ENCODE results near the gene SMAP1.
A peak's percentile ranks its signal among the peaks of the same experiment; 100 is the strongest.

Gene SMAP1

GRCh38 chr6:70657706-70658105 is 10.0 kb upstream of the SMAP1 start:
- H3K4me1 ChIP-seq (ENCODE audit: control insufficient read depth, insufficient read depth, low read length), result no peaks in the 10 kb centered on the region
- H3K9ac ChIP-seq (ENCODE audit: low read depth, low read length), result no peak overlapping the region
- H3K9me3 ChIP-seq (replicated peaks; ENCODE audit: low read length), result no peaks in the 10 kb centered on the region
- H3K27me3 ChIP-seq (ENCODE audit: control insufficient read depth, insufficient read depth, low read length), result peaks cover 13% of the 10 kb centered on the region
- no peaks in the 10 kb centered on the region for H3K36me3 ChIP-seq (ENCODE audit: insufficient read depth, low read length)
- no peak overlapping the region for H3K4me2 ChIP-seq (ENCODE audit: low read length)
- H3K4me3 ChIP-seq (ENCODE audit: low read length), result no peak overlapping the region

- Histone ChIP-seq H3K9me3 (replicated peaks; ENCODE audit: low read length) (no peaks in the 10 kb centered on the region), H3K36me3 (ENCODE audit: insufficient read depth, low read length) (no peaks in the 10 kb centered on the region), H3K4me3 (ENCODE audit: low read length) (no peak overlapping the region), H3K4me1 (ENCODE audit: control insufficient read depth, insufficient read depth, low read length) (peaks cover 11% of the 10 kb centered on the region), H3K27me3 (ENCODE audit: control insufficient read depth, insufficient read depth, low read length) (peaks cover 13% of the 10 kb centered on the region), H3K9ac (ENCODE audit: low read depth, low read length) (no peak overlapping the region), H3K4me2 (ENCODE audit: low read length) (no peak overlapping the region)
These were observed 3.7 kb upstream of the SMAP1 start for GRCh38 chr6:70663881-70664466.

- peak overlapping the region; percentile 100 for H3K4me3 ChIP-seq (ENCODE audit: low read length)
- no peaks in the 10 kb centered on the region for H3K9me3 ChIP-seq (replicated peaks; ENCODE audit: low read length)
- peak overlapping the region; percentile 95 for H3K9ac ChIP-seq (ENCODE audit: low read depth, low read length)
- peak overlapping the region; percentile 98 for H3K4me2 ChIP-seq (ENCODE audit: low read length)
- H3K4me1 ChIP-seq (ENCODE audit: control insufficient read depth, insufficient read depth, low read length), result peaks cover 11% of the 10 kb centered on the region
- no peaks in the 10 kb centered on the region for H3K36me3 ChIP-seq (ENCODE audit: insufficient read depth, low read length)
- peaks cover 5% of the 10 kb centered on the region for H3K27me3 ChIP-seq (ENCODE audit: control insufficient read depth, insufficient read depth, low read length)
These were observed 977 bp upstream of the SMAP1 start for GRCh38 chr6:70666706-70667105.

DNA sequence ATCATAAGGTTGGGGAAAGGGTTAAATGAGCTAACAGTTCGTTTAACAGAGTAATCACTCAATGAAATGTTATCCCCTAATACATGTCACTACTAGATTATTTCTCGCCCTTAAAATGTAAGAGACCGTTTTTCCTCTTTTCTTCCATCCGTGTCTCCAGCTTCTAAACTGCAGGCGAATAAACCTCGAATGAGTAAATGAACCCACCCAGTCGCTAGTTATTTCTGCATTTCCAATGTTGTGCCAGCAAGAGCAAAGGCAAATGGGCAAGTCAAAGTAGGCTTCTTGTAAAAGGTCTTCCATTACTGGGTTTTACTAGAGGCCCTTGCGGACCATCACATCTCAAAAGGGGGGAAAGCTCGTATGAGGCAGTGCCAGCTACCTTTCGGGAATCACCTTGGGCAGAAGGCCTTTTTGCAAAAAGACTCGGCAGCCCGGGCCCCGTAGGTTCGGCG is 400 bp upstream of the SMAP1 start:
- Histone ChIP-seq H3K4me1 (ENCODE audit: control insufficient read depth, insufficient read depth, low read length) (peaks cover 11% of the 10 kb centered on the region), H3K9me3 (replicated peaks; ENCODE audit: low read length) (no peaks in the 10 kb centered on the region), H3K4me3 (ENCODE audit: low read length) (peak overlapping the region; percentile 100), H3K27me3 (ENCODE audit: control insufficient read depth, insufficient read depth, low read length) (no peaks in the 10 kb centered on the region), H3K9ac (ENCODE audit: low read depth, low read length) (peak overlapping the region; percentile 95), H3K36me3 (ENCODE audit: insufficient read depth, low read length) (no peaks in the 10 kb centered on the region), H3K4me2 (ENCODE audit: low read length) (peak overlapping the region; percentile 98)

- no peaks in the 10 kb centered on the region for H3K36me3 ChIP-seq (ENCODE audit: insufficient read depth, low read length)
- H3K9me3 ChIP-seq (replicated peaks; ENCODE audit: low read length), result no peaks in the 10 kb centered on the region
- H3K4me2 ChIP-seq (ENCODE audit: low read length), result peak overlapping the region; percentile 98
- H3K27me3 ChIP-seq (ENCODE audit: control insufficient read depth, insufficient read depth, low read length), result no peaks in the 10 kb centered on the region
- H3K9ac ChIP-seq (ENCODE audit: low read depth, low read length), result peak overlapping the region; percentile 95
- peaks cover 17% of the 10 kb centered on the region for H3K4me1 ChIP-seq (ENCODE audit: control insufficient read depth, insufficient read depth, low read length)
- H3K4me3 ChIP-seq (ENCODE audit: low read length), result peak overlapping the region; percentile 100
These were observed 773 bp downstream of the SMAP1 start for GRCh38 chr6:70668499-70668812.

GRCh38 chr6:70669133-70669532 is 1.4 kb downstream of the SMAP1 start:
- Histone ChIP-seq H3K9ac (ENCODE audit: low read depth, low read length) (peak overlapping the region; percentile 95), H3K4me1 (ENCODE audit: control insufficient read depth, insufficient read depth, low read length) (peaks cover 21% of the 10 kb centered on the region), H3K27me3 (ENCODE audit: control insufficient read depth, insufficient read depth, low read length) (no peaks in the 10 kb centered on the region)

DNA sequence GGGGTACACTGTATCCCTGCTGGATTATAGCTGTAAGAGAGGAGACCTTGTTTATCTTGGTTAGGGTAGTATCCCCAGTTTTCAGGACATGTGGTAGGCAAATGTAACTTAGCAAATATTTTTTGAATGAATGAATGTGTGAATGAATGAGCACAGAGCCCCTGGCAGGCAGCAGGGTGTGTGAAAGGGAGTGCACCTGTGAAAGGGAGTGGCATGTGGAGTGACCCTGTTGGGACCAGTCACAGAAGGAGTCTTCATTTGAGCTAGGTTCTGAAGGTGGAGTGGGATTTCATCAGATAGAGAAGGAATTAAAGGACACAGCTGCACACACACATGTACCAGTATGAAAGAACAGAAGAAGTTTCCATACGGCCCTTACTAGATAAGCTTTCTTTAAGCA is 4.9 kb downstream of the SMAP1 start:
- Histone ChIP-seq H3K9me3 (replicated peaks; ENCODE audit: low read length) (no peaks in the 10 kb centered on the region), H3K9ac (ENCODE audit: low read depth, low read length) (no peak overlapping the region), H3K4me1 (ENCODE audit: control insufficient read depth, insufficient read depth, low read length) (peaks cover 15% of the 10 kb centered on the region), H3K36me3 (ENCODE audit: insufficient read depth, low read length) (no peaks in the 10 kb centered on the region), H3K27me3 (ENCODE audit: control insufficient read depth, insufficient read depth, low read length) (no peaks in the 10 kb centered on the region), H3K4me2 (ENCODE audit: low read length) (no peak overlapping the region), H3K4me3 (ENCODE audit: low read length) (no peak overlapping the region)

More at GRCh38 chr6:70669133-70669532, 1.4 kb downstream of the SMAP1 start:
- Histone ChIP-seq H3K9me3 (replicated peaks; ENCODE audit: low read length) (no peaks in the 10 kb centered on the region), H3K4me2 (ENCODE audit: low read length) (peak overlapping the region; percentile 98), H3K4me3 (ENCODE audit: low read length) (peak overlapping the region; percentile 100), H3K36me3 (ENCODE audit: insufficient read depth, low read length) (no peaks in the 10 kb centered on the region)

DNA sequence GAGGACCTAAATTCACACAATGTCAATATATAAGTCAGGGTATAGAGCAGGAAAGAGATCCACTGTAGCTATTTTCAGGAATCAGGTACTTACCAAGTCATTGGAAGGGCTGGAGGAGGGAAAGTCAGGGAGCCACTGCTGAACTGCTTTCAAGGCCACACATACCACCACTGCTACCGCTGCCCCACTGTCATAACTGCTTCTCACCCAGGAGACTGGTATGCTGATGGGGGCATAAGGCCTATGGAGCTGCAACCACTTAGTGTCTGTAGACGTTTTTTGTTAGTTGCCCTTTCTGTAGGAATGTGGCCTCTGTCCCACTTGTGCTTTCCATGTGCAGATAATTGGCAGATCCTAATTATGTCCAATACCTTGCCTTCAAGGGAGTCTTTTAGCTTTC is 5.4 kb downstream of the SMAP1 start:
- Histone ChIP-seq H3K4me2 (ENCODE audit: low read length) (no peak overlapping the region), H3K4me3 (ENCODE audit: low read length) (no peak overlapping the region), H3K4me1 (ENCODE audit: control insufficient read depth, insufficient read depth, low read length) (peaks cover 15% of the 10 kb centered on the region), H3K36me3 (ENCODE audit: insufficient read depth, low read length) (no peaks in the 10 kb centered on the region), H3K9ac (ENCODE audit: low read depth, low read length) (no peak overlapping the region), H3K27me3 (ENCODE audit: control insufficient read depth, insufficient read depth, low read length) (no peaks in the 10 kb centered on the region), H3K9me3 (replicated peaks; ENCODE audit: low read length) (no peaks in the 10 kb centered on the region)

DNA sequence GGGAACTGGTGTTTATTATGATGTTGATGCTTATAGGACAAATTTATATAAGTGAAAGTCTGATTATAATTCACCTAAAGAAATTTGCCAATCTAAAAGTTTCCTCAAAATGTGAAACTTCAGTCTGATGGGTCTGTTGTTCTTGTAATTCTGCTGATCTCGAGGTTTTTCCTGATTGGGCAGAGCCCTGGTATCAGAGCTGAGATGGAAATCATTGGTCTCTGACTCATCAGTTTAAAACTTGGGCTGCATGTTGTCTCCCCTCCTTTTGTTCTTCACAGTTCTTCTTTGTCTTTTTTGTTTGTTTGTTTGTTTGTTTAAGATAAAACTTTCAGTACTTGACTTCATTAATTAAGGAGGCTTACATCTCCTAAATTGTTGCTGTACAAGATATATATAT is 5.9 kb downstream of the SMAP1 start:
- no peak overlapping the region for H3K9ac ChIP-seq (ENCODE audit: low read depth, low read length)
- H3K36me3 ChIP-seq (ENCODE audit: insufficient read depth, low read length), result no peaks in the 10 kb centered on the region
- H3K4me3 ChIP-seq (ENCODE audit: low read length), result no peak overlapping the region
- peaks cover 12% of the 10 kb centered on the region for H3K4me1 ChIP-seq (ENCODE audit: control insufficient read depth, insufficient read depth, low read length)
- no peak overlapping the region for H3K4me2 ChIP-seq (ENCODE audit: low read length)
- H3K9me3 ChIP-seq (replicated peaks; ENCODE audit: low read length), result no peaks in the 10 kb centered on the region
- no peaks in the 10 kb centered on the region for H3K27me3 ChIP-seq (ENCODE audit: control insufficient read depth, insufficient read depth, low read length)

- Histone ChIP-seq H3K4me3 (ENCODE audit: low read length) (no peak overlapping the region), H3K9ac (ENCODE audit: low read depth, low read length) (no peak overlapping the region), H3K4me2 (ENCODE audit: low read length) (no peak overlapping the region), H3K27me3 (ENCODE audit: control insufficient read depth, insufficient read depth, low read length) (no peaks in the 10 kb centered on the region), H3K4me1 (ENCODE audit: control insufficient read depth, insufficient read depth, low read length) (peaks cover 10% of the 10 kb centered on the region), H3K9me3 (replicated peaks; ENCODE audit: low read length) (no peaks in the 10 kb centered on the region), H3K36me3 (ENCODE audit: insufficient read depth, low read length) (no peaks in the 10 kb centered on the region)
These were observed 8.1 kb downstream of the SMAP1 start for GRCh38 chr6:70675822-70676221.

DNA sequence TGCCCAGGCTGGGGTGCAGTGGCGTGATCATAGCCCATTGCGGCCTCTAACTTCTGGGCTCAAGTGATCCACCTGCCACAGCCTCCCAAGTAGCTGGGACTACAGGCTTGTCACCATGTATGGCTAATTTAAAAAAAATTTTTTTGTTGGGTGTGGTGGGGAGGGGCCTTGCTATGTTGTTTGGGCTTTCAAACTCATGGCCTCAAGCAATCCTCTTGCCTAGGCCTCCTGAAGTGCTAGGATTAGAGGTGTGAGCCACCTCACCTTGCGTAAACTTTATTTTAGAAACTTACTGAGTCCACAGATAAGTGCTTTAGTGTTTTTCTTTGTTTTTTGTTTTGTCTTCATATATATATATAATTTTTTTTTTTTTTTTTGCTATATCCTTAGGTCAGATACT is 9.1 kb downstream of the SMAP1 start:
- Histone ChIP-seq H3K4me1 (ENCODE audit: control insufficient read depth, insufficient read depth, low read length) (peaks cover 10% of the 10 kb centered on the region), H3K27me3 (ENCODE audit: control insufficient read depth, insufficient read depth, low read length) (no peaks in the 10 kb centered on the region), H3K4me3 (ENCODE audit: low read length) (no peak overlapping the region), H3K9me3 (replicated peaks; ENCODE audit: low read length) (no peaks in the 10 kb centered on the region), H3K36me3 (ENCODE audit: insufficient read depth, low read length) (no peaks in the 10 kb centered on the region), H3K4me2 (ENCODE audit: low read length) (no peak overlapping the region), H3K9ac (ENCODE audit: low read depth, low read length) (no peak overlapping the region)

GRCh38 chr6:70680396-70680795 is 12.7 kb downstream of the SMAP1 start:
- Histone ChIP-seq H3K9me3 (replicated peaks; ENCODE audit: low read length) (no peaks in the 10 kb centered on the region), H3K36me3 (ENCODE audit: insufficient read depth, low read length) (no peaks in the 10 kb centered on the region), H3K4me3 (ENCODE audit: low read length) (no peak overlapping the region), H3K4me2 (ENCODE audit: low read length) (no peak overlapping the region), H3K9ac (ENCODE audit: low read depth, low read length) (no peak overlapping the region), H3K27me3 (ENCODE audit: control insufficient read depth, insufficient read depth, low read length) (no peaks in the 10 kb centered on the region), H3K4me1 (ENCODE audit: control insufficient read depth, insufficient read depth, low read length) (peaks cover 7% of the 10 kb centered on the region)
